ENCODE measurements around the gene CFAP54. TPM values are rescaled to one million over a fixed set of nuclear protein-coding genes. Genes with fewer than 3 reads are reported as not detected.

Gene CFAP54
- total and polyA plus RNA-seq, 2 donors (not counting 3 experiments of a cell fraction or from before 2014, with no cell fraction given): 3.6 to 26.9 TPM

DNA sequence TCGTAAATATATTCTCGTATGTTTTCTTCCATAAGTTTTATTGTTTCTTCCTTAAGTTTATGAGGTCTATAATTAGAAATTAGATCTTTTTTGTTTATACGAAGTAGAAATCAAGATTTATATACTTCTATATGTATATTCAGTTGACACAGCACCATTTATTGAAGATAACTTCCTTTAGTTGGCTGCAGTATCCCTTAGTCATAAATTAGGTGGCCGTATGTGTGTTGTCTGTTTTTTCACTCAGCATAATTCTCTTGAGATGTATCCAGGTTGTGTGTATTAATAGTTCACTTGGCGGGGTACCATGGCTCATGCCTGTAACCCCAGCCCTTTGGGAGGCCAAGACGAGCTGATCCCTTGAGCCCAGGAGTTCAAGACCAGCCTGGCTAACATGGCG is 40.5 kb downstream of the CFAP54 start:
- DNase-seq (ENCODE audit: low read depth, low spot score) (no peak), FAIRE-seq (no peak)
- H4K20me1 ChIP-seq (replicated peaks; ENCODE audit: control insufficient read depth, extremely low read depth, insufficient read depth, low read length): no peaks in the 10 kb centered on the region
- no peak overlapping the region for H3K9ac ChIP-seq (replicated peaks; ENCODE audit: extremely low read depth, insufficient read depth, low read length)
- ChIA-PET CTCF (no interaction called here), POLR2A (no interaction called here)
- H3K9me1 ChIP-seq (replicated peaks; ENCODE audit: control insufficient read depth, extremely low read depth, insufficient read depth, low read length): no peaks in the 10 kb centered on the region
- no peak overlapping the region for H2AFZ ChIP-seq (ENCODE audit: low read depth, low read length)
- TF ChIP-seq MYC (IDR thresholded peaks at IDR 0.05; ENCODE audit: low read depth, low read length): no peak
- TF ChIP-seq, protein P1, sequence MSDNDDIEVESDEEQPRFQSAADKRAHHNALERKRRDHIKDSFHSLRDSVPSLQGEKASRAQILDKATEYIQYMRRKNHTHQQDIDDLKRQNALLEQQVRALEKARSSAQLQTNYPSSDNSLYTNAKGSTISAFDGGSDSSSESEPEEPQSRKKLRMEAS (IDR thresholded peaks at IDR 0.05; ENCODE audit: insufficient read depth, insufficient read length): no peak
- H3K36me3 ChIP-seq (ENCODE audit: control insufficient read depth in 2 of 2, extremely low read depth in 1 of 2, insufficient read depth in 2 of 2, low read length in 2 of 2): peaks cover 2% of the 10 kb centered on the region in 2 experiments
- H3K4me3 ChIP-seq (replicated peaks in 1 of 3; ENCODE audit: insufficient read depth in 1 of 3, low read depth in 1 of 3, low read length in 3 of 3): no peak overlapping the region
- dilution Hi-C loops (cut with MboI; ENCODE audit: extremely low pct_ligation_motif_present, low sequenced_read_pairs) (no loop called here), intact Hi-C loops (cut with micrococcal nuclease) (no loop called here)
- H3K27me3 ChIP-seq (ENCODE audit: control insufficient read depth in 2 of 2, insufficient read depth in 2 of 2, low read length in 2 of 2): no peaks in the 10 kb centered on the region
- H3K4me1 ChIP-seq (ENCODE audit: control insufficient read depth, extremely low read depth, insufficient read depth, low read length): peaks cover 11% of the 10 kb centered on the region
- H3K9me3 ChIP-seq (replicated peaks; ENCODE audit: control insufficient read depth, insufficient read depth, low read length): no peaks in the 10 kb centered on the region
- H3K4me2 ChIP-seq (ENCODE audit: insufficient read depth, low read length): no peak overlapping the region
- no peak overlapping the region for H3K27ac ChIP-seq (ENCODE audit: insufficient read depth, low read depth, low read length)
- no TSS peak for BruUV-seq (replicated peaks)
- H3K79me2 ChIP-seq (ENCODE audit: control insufficient read depth, insufficient read depth, low read length): no peaks in the 10 kb centered on the region

DNA sequence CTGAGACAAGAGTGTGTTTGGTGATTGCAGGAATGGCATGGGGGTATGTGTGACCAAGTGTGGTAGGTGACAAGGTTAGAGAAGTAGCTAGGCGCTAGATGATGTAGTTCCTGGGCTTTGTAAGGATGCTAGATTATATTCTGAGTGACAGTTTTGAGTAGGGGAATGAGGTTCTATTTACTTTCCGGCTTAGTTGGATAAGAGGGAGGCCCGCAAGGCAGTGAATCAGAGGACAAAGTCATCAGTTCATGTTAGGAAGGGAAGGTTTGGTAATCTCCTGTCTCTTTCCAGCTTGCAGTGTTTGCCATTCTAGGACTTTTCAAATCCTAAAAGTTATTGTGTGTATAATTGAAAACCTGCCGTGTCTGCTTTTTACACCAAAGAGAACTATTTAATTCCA is 45.0 kb downstream of the CFAP54 start:
- peak overlapping the region; percentile 12 for H3K4me2 ChIP-seq (ENCODE audit: insufficient read depth, low read length)
- H3K27ac ChIP-seq (ENCODE audit: insufficient read depth, low read depth, low read length): no peak overlapping the region
- H3K27me3 ChIP-seq (ENCODE audit: control insufficient read depth in 2 of 2, insufficient read depth in 2 of 2, low read length in 2 of 2): no peaks in the 10 kb centered on the region
- H3K9me1 ChIP-seq (replicated peaks; ENCODE audit: control insufficient read depth, extremely low read depth, insufficient read depth, low read length): no peaks in the 10 kb centered on the region
- no peak overlapping the region for H2AFZ ChIP-seq (ENCODE audit: low read depth, low read length)
- no peaks in the 10 kb centered on the region for H4K20me1 ChIP-seq (replicated peaks; ENCODE audit: control insufficient read depth, extremely low read depth, insufficient read depth, low read length)
- no peak for TF ChIP-seq GATA2 (IDR thresholded peaks at IDR 0.05; ENCODE audit: insufficient read depth, insufficient read length, low read depth, low read length)
- ChIA-PET POLR2A (no interaction called here), CTCF (no interaction called here)
- H3K9ac ChIP-seq (replicated peaks; ENCODE audit: extremely low read depth, insufficient read depth, low read length): no peak overlapping the region
- no peaks in the 10 kb centered on the region for H3K9me3 ChIP-seq (replicated peaks; ENCODE audit: control insufficient read depth, insufficient read depth, low read length)
- H3K4me3 ChIP-seq (replicated peaks in 1 of 3; ENCODE audit: insufficient read depth in 1 of 3, low read depth in 1 of 3, low read length in 3 of 3): no peak overlapping the region
- DNase-seq (ENCODE audit: low read depth, low spot score): peak; percentile 22
- dilution Hi-C loops (cut with MboI; ENCODE audit: extremely low pct_ligation_motif_present, low sequenced_read_pairs): no loop called here
- H3K4me1 ChIP-seq (ENCODE audit: control insufficient read depth, extremely low read depth, insufficient read depth, low read length): peaks cover 5% of the 10 kb centered on the region
- no TSS peak for BruUV-seq (replicated peaks)
- peak; percentile 47 for FAIRE-seq
- intact Hi-C loops (cut with micrococcal nuclease): no loop called here
- H3K36me3 ChIP-seq (ENCODE audit: control insufficient read depth in 2 of 2, extremely low read depth in 1 of 2, insufficient read depth in 2 of 2, low read length in 2 of 2): peaks cover 2% of the 10 kb centered on the region in 2 experiments
- no peaks in the 10 kb centered on the region for H3K79me2 ChIP-seq (ENCODE audit: control insufficient read depth, insufficient read depth, low read length)

Measured in endothelial cell of umbilical vein (primary cell).